ENCODE results near the gene FBXL17.

DNA sequence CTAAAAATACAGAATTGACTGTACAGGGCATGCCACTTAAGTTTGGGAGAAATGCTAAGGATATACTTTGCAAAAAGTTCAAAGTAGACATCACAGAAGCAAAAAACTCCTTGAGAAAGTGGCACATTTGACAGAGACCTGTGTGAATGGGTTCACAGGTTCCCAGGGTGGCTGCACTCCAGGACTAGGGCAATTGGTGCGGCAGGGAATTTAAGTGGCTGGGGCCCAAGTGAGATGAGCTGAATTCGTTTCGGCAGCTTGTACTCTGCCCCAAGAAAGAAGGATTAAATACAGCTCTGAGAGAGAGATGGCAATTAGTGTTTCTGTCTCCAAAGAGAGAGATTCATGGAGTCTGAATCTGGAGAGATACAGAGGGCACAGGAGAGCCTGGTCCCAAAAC, 280.1 kb downstream of the FBXL17 start:
- TF ChIP-seq CTCF (conservative IDR thresholded peaks at IDR 0.05; ENCODE audit: low read depth, low read length), result no peak
- no peak for TF ChIP-seq NFE2L2 (IDR thresholded peaks at IDR 0.05; ENCODE audit: low read depth, low read length)
- TF ChIP-seq POLR2A (IDR thresholded peaks at IDR 0.05; ENCODE audit: low read depth, low read length), result no peak
- TF ChIP-seq SMC3 (IDR thresholded peaks at IDR 0.05; ENCODE audit: low read depth, low read length), result no peak

Measured in IMR-90 (cell line).